DMS 273 treated with DMSO at 0.1 percent for 48 hours (cell line): Measurements from ENCODE around the gene POLR3A.
"Not testable (repeated sequence)": the region's sequence is repeated elsewhere in the genome, so short reads cannot be mapped to it uniquely, and the experiment has no call there.

Experiments used
- DNase-seq: peaks from one replicate; lab custom pipeline; 2025; lab: John Stamatoyannopoulos, UW

The POLR3A gene

GRCh38 chr10:78019264-78019663, 10.1 kb downstream of the POLR3A start:
- DNase-seq, result no peak

- no peak for DNase-seq
Observed at GRCh38 chr10:78017856-78018255, 11.5 kb downstream of the POLR3A start.

- no peak for DNase-seq
Observed at GRCh38 chr10:78015546-78015945, 13.8 kb downstream of the POLR3A start.

- DNase-seq, result no peak
Observed at GRCh38 chr10:78013564-78013963, 15.8 kb downstream of the POLR3A start.

GRCh38 chr10:78011065-78011464, 18.2 kb downstream of the POLR3A start:
- DNase-seq, result no peak

GRCh38 chr10:78010278-78010677, 19.0 kb downstream of the POLR3A start:
- DNase-seq, result no peak

- no peak for DNase-seq
Observed at GRCh38 chr10:78009662-78010061, 19.7 kb downstream of the POLR3A start.

- DNase-seq, result no peak
Observed at GRCh38 chr10:78007172-78007571, 22.1 kb downstream of the POLR3A start.

GRCh38 chr10:78004215-78005026, 24.9 kb downstream of the POLR3A start:
- DNase-seq, result no peak

- DNase-seq, result no peak
Observed at GRCh38 chr10:78002541-78003288, 26.6 kb downstream of the POLR3A start.

- no peak for DNase-seq
Observed at GRCh38 chr10:78000956-78001472, 28.3 kb downstream of the POLR3A start.

GRCh38 chr10:78000206-78000605, 29.1 kb downstream of the POLR3A start:
- DNase-seq, result no peak

GRCh38 chr10:77998780-77999179, 30.5 kb downstream of the POLR3A start:
- DNase-seq, result not testable (repeated sequence)

- DNase-seq, result no peak
Observed at GRCh38 chr10:77993620-77994019, 35.7 kb downstream of the POLR3A start.

- no peak for DNase-seq
Observed at GRCh38 chr10:77989081-77989724, 40.1 kb downstream of the POLR3A start.

GRCh38 chr10:77987671-77988255, 41.6 kb downstream of the POLR3A start:
- DNase-seq, result no peak

GRCh38 chr10:77984986-77985385, 44.3 kb downstream of the POLR3A start:
- no peak for DNase-seq

- DNase-seq, result no peak
Observed at GRCh38 chr10:77983384-77984341, 45.7 kb downstream of the POLR3A start.

GRCh38 chr10:77981281-77981680, 48.0 kb downstream of the POLR3A start:
- DNase-seq, result no peak

GRCh38 chr10:77979221-77979620, 50.1 kb downstream of the POLR3A start:
- DNase-seq, result no peak

- no peak for DNase-seq
Observed at GRCh38 chr10:77978360-77978759, 51.0 kb downstream of the POLR3A start.
